GM20000 (cell line): ENCODE measurements around the gene SLC17A9.

Source experiments
- DNase-seq: peaks from one replicate; pipeline ENCODE4 v3.0.0; 2012; ENCODE audit warnings: low spot score
- CTCF ChIP-seq: IDR thresholded peaks from 2 replicates; pipeline ENCODE4 v1.5.1; 2012; ENCODE audit warnings: mild to moderate bottlenecking, control low read depth; ENCODE audit errors: extremely low read depth, missing control alignments

Gene SLC17A9

DNA sequence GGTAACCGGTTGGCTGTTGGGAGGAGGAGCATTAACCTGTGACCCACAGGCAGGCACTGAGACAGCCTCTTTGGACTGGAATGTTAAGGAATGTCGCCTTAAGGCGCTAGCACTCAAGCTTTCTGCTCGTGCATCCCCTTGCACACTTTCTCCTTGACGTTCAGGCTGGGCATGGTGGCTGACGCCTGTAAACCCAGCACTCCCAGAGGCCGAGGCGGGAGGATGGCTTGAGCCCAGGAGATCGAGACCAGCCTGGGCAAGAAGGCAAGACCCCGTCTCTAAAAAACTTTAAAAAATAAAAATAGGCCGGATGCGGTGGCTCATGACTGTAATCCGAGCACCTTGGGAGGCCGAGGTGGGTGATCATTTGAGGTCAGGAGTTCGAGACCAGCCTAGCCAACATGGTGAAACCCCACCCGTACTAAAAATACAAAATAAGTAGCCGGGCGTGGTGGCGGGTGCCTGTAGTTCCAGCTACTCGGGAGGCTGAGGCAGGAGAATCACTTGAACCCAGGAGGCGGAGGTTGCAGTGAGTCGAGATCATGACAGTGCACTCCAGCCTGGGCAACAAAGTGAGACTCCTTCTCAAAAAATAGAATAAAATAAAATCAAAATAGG is 16.4 kb upstream of the SLC17A9 start:
- DNase-seq: no peak
- TF ChIP-seq CTCF: no peak

GRCh38 chr20:62937268-62938104 is 15.0 kb upstream of the SLC17A9 start:
- no peak for TF ChIP-seq CTCF
- DNase-seq: peak; percentile 98

- DNase-seq: no peak
- TF ChIP-seq CTCF: no peak
These were observed 14.2 kb upstream of the SLC17A9 start, which contains the start of gene GID8 for GRCh38 chr20:62938105-62938888. Gene GID8 (plus strand): TSS chr20:62938147. CDS start chr20:62941503, 3,356 bp downstream.

- no peak for DNase-seq
- TF ChIP-seq CTCF: no peak
These were observed 11.6 kb upstream of the SLC17A9 start for GRCh38 chr20:62940875-62941274.

DNA sequence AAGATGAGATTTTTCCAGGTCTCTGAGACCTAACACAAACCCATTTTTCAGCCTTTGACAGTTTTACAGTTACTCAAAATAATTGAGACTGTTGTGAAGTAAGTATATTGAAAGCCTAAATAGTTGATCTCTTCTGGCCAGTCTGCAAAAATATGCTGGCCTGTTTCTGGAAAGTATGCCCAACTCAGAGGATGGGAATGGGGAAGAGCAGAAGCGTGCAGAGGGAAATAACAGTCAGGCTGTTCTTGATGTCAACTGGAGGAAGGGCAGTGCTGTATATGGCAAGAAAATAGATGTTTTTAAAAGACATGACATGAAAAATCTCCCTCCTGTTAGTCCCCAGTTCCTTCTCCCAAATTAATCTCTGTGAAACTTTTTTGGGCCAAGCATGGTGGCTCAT is 10.7 kb upstream of the SLC17A9 start:
- no peak for DNase-seq
- TF ChIP-seq CTCF: no peak

DNA sequence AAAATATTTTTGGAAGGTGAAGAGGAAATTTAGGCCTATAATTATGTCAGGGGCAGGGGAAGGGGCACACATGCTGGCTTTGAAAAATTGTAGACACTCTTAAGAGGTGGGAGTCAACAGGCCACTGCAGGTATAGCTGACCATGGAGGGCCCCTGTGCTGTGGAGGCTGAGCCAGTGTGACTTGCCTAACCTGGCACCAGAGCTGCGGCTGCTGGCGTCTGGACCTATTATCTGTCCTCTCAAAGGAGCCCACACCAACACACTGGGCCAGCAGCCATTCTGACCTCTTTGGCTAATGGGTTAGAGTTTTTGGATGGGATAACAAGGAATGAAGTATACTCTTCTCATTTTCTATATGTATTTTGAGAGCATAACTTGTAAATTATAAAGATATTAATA is 10.1 kb upstream of the SLC17A9 start:
- DNase-seq: no peak
- no peak for TF ChIP-seq CTCF

DNA sequence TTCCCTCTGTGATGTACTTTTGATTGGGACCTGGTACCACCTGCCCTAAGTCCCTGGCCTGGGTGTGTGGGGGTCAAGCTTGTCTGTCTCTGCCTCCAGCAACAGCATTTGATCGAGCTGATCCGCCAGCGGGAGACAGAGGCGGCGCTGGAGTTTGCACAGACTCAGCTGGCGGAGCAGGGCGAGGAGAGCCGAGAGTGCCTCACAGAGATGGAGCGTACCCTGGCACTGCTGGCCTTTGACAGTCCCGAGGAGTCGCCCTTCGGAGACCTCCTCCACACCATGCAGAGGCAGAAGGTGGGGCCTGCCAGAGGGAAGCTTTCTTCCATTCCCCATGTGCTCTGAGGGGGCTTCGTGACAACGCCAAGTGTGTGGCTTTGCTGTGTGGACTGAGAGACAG is 9.1 kb upstream of the SLC17A9 start:
- no peak for DNase-seq
- no peak for TF ChIP-seq CTCF
